ENCODE data around the gene ZCCHC24. TPM values are rescaled to one million over a fixed set of nuclear protein-coding genes. Genes with fewer than 3 reads are reported as not detected.

The ZCCHC24 gene
- total RNA-seq, 2 experiments from 2014 or later: 0.98 to 2.2 TPM

DNA sequence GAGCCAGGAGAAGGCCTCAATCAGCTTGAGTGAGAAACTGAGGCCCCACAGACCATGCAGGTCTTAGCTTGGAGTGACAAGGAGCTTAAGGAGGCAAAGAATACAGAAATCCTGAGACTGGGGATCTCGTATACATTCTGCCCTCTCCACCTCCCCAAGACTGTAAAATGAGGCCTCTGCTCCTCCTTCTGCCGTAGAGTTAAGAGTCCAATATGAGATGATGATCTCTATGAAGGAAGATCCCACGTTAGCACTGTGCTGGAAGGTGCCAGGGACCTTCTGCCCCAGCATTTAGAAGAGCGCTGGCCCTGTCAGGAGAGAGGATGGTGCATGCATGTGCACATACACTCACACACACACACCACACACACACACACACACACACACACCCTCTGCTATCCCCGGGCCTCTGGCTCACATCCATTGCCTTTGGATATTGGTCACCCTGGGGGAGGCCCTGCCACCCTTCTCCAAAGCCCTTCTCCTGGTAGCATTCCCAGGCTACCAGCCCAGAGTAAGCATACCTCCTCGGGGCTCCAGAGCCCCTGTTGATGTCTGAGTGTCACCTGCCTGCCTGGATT is 15.0 kb downstream of the ZCCHC24 start:
- no peak overlapping the region for H3K4me2 ChIP-seq (ENCODE audit: low read length)
- no peaks in the 10 kb centered on the region for H3K36me3 ChIP-seq (ENCODE audit: insufficient read depth, low read length)
- H3K9me3 ChIP-seq (ENCODE audit: low read length): no peaks in the 10 kb centered on the region
- TF ChIP-seq EZH2phosphoT487 (IDR thresholded peaks at IDR 0.05; ENCODE audit: borderline replicate concordance, low read depth, low read length): no peak
- no peak for TF ChIP-seq CTCF (conservative IDR thresholded peaks at IDR 0.05; ENCODE audit: low read length)
- H3K4me3 ChIP-seq (ENCODE audit: low read depth, low read length, poor library complexity, severe bottlenecking): no peak overlapping the region
- H2AFZ ChIP-seq (ENCODE audit: low read length): no peak overlapping the region
- no peaks in the 10 kb centered on the region for H3K79me2 ChIP-seq (ENCODE audit: insufficient read depth, low read depth, low read length)
- CTCF ChIA-PET (ENCODE audit: unreplicated experiment): no interaction called here
- POLR2A ChIA-PET: interaction anchor here (1.0 kb wide), 1 partner anchor 24 kb away, joined by 3 read pairs; no protein-coding TSS in a partner anchor
- H3K4me1 ChIP-seq (ENCODE audit: insufficient read depth, low read length, poor library complexity, severe bottlenecking): no peaks in the 10 kb centered on the region
- H3K27ac ChIP-seq (ENCODE audit: low read depth, low read length, poor library complexity, severe bottlenecking): no peak overlapping the region
- no peaks in the 10 kb centered on the region for H4K20me1 ChIP-seq (ENCODE audit: insufficient read depth, low read length)
- BruUV-seq (replicated peaks): no TSS peak
- H3K9me2 ChIP-seq (ENCODE audit: insufficient read depth, low read length): no peaks in the 10 kb centered on the region
- DNase-seq (ENCODE audit: low spot score): no peak
- intact Hi-C loops (cut with micrococcal nuclease; ENCODE audit: unreplicated experiment): no loop called here

DNA sequence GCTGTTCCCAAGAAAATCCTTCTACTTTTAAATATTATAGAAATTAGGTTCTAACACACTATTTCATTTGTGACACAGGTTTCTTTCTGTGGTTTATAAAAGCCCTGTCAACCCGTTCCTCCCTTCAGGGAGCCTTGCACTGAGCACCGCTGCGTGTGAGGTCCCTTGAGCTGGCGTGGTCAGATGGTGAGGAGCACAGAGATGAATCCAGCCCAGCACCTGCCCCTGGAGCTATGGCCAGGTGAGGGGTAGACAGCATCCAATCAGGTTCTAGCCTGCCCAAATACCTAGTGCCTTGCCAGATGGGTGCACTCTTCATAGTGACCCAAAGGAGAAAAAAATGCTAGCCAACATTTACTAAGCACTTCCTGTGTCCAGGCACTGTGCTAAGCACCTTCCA is 15.7 kb downstream of the ZCCHC24 start:
- intact Hi-C loops (cut with micrococcal nuclease; ENCODE audit: unreplicated experiment): no loop called here
- ChIA-PET CTCF (ENCODE audit: unreplicated experiment) (no interaction called here), POLR2A (no interaction called here)
- no peaks in the 10 kb centered on the region for H3K9me2 ChIP-seq (ENCODE audit: insufficient read depth, low read length)
- H3K4me1 ChIP-seq (ENCODE audit: insufficient read depth, low read length, poor library complexity, severe bottlenecking): no peaks in the 10 kb centered on the region
- no peaks in the 10 kb centered on the region for H3K36me3 ChIP-seq (ENCODE audit: insufficient read depth, low read length)
- H4K20me1 ChIP-seq (ENCODE audit: insufficient read depth, low read length): no peaks in the 10 kb centered on the region
- TF ChIP-seq EZH2phosphoT487 (IDR thresholded peaks at IDR 0.05; ENCODE audit: borderline replicate concordance, low read depth, low read length) (no peak), CTCF (conservative IDR thresholded peaks at IDR 0.05; ENCODE audit: low read length) (no peak)
- DNase-seq (ENCODE audit: low spot score): no peak
- H2AFZ ChIP-seq (ENCODE audit: low read length): no peak overlapping the region
- no peaks in the 10 kb centered on the region for H3K79me2 ChIP-seq (ENCODE audit: insufficient read depth, low read depth, low read length)
- no peaks in the 10 kb centered on the region for H3K9me3 ChIP-seq (ENCODE audit: low read length)
- H3K4me3 ChIP-seq (ENCODE audit: low read depth, low read length, poor library complexity, severe bottlenecking): no peak overlapping the region
- no peak overlapping the region for H3K27ac ChIP-seq (ENCODE audit: low read depth, low read length, poor library complexity, severe bottlenecking)
- BruUV-seq (replicated peaks): no TSS peak
- H3K4me2 ChIP-seq (ENCODE audit: low read length): no peak overlapping the region

GRCh38 chr10:79427965-79428364 is 17.5 kb downstream of the ZCCHC24 start:
- H2AFZ ChIP-seq (ENCODE audit: low read length): no peak overlapping the region
- no peak for TF ChIP-seq EZH2phosphoT487 (IDR thresholded peaks at IDR 0.05; ENCODE audit: borderline replicate concordance, low read depth, low read length)
- no peaks in the 10 kb centered on the region for H3K9me3 ChIP-seq (ENCODE audit: low read length)
- no peaks in the 10 kb centered on the region for H3K79me2 ChIP-seq (ENCODE audit: insufficient read depth, low read depth, low read length)
- no peaks in the 10 kb centered on the region for H3K36me3 ChIP-seq (ENCODE audit: insufficient read depth, low read length)
- CTCF ChIA-PET (ENCODE audit: unreplicated experiment): no interaction called here
- no peak overlapping the region for H3K4me2 ChIP-seq (ENCODE audit: low read length)
- no peak overlapping the region for H3K4me3 ChIP-seq (ENCODE audit: low read depth, low read length, poor library complexity, severe bottlenecking)
- H4K20me1 ChIP-seq (ENCODE audit: insufficient read depth, low read length): no peaks in the 10 kb centered on the region
- DNase-seq (ENCODE audit: low spot score): no peak
- no peaks in the 10 kb centered on the region for H3K4me1 ChIP-seq (ENCODE audit: insufficient read depth, low read length, poor library complexity, severe bottlenecking)
- no peak overlapping the region for H3K27ac ChIP-seq (ENCODE audit: low read depth, low read length, poor library complexity, severe bottlenecking)
- H3K9me2 ChIP-seq (ENCODE audit: insufficient read depth, low read length): no peaks in the 10 kb centered on the region
- POLR2A ChIA-PET: interaction anchor here (1.1 kb wide), 1 partner anchor 40 kb away, joined by 4 read pairs; no protein-coding TSS in a partner anchor
- intact Hi-C loops (cut with micrococcal nuclease; ENCODE audit: unreplicated experiment): no loop called here
- BruUV-seq (replicated peaks): no TSS peak

All from OCI-LY7 (cell line).